H1 (cell line): ENCODE data around the gene NUBP2. TPM values are rescaled to one million over a fixed set of nuclear protein-coding genes. Genes with fewer than 3 reads are reported as not detected.

Source experiments
- BRCA1 ChIP-seq: IDR thresholded peaks from 2 replicates; pipeline ENCODE4 v1.6.1; 2012; ENCODE audit warnings: low read depth, low read length, improper control_type of control experiment
- CREB1 ChIP-seq: IDR thresholded peaks from 2 replicates; pipeline ENCODE4 v1.6.1; 2012; ENCODE audit warnings: inconsistent platforms
- GTF2F1 ChIP-seq: IDR thresholded peaks from 2 replicates; pipeline ENCODE4 v1.6.1; 2012; ENCODE audit warnings: low read depth, low read length, improper control_type of control experiment, borderline replicate concordance
- KDM1A ChIP-seq: fragments of 200-600, 300-600 bp; sonication (generic); IDR thresholded peaks from 2 replicates; pipeline ENCODE4 v1.7.1; 2016; ENCODE audit warnings: mild to moderate bottlenecking, low read length, borderline replicate concordance
- MAFK ChIP-seq: IDR thresholded peaks from 2 replicates; pipeline ENCODE4 v1.6.1; 2012; ENCODE audit warnings: low read depth, mild to moderate bottlenecking, improper control_type of control experiment, low read length
- polyA plus RNA-seq, 7 experiments: library from polyadenylated mRNA; depleted of rRNA in 3 of 7; stranded (reverse) in 5 of 7; unstranded in 2 of 7; fragments of >200 nt in 5 of 7; fragments of 200-250 nt in 2 of 7; gene quantifications; 1 replicate in 5 of 7; 2 replicates in 1 of 7; 4 replicates in 1 of 7; pipeline versions ENCODE4 v1.2.1 to v1.2.3, GENCODE V29; 2011 to 2013; ENCODE audit warnings: missing spikeins in 2 of 7, mixed read lengths in 2 of 7
- total RNA-seq: library from RNA; stranded (reverse); fragmentation: NEBNext Ultra II Directional; extraction: Animal tissue kit (Norgen Biotek cat#: 25700); gene quantifications from 2 replicates; pipeline ENCODE4 v1.2.1, GENCODE V29; 2021

The NUBP2 gene
- total and polyA plus RNA-seq, 2 of the 8 experiments (the other 6 are each of a cell fraction or from before 2014, with no cell fraction given) = 70.3 to 96.9 TPM

GRCh38 chr16:1818873-1819525 is 36.2 kb downstream of the NUBP2 start (continued):
- TF ChIP-seq BRCA1 = no peak
- TF ChIP-seq KDM1A = no peak
- no peak for TF ChIP-seq MAFK
- no peak for TF ChIP-seq GTF2F1
- TF ChIP-seq CREB1 = no peak
- TF ChIP-seq, all 59 proteins: peak for 0
